Activated B cell treated with CpG ODN at 0.5 μM for 24 hours (primary cell): ENCODE data around the gene MIEN1. TPM values are rescaled to one million over a fixed set of nuclear protein-coding genes. Genes with fewer than 3 reads are reported as not detected.

Experiments used
- ATAC-seq: fragments of 200-7000 bp; cut with Tn5 transposase; one replicate; pipeline ENCODE4 v1.10.0; 2021; ENCODE audit warnings: low read depth, mild to moderate bottlenecking, moderate library complexity
- CTCF ChIA-PET: fragments of 350-600 bp; sonication (Branson Sonifier 250); formaldehyde crosslinking; loops from one replicate; lab custom pipeline; 2021; ENCODE audit warnings: antibody characterized with exemption; lab: Charles Lee
- POLR2A ChIA-PET: fragments of 350-600 bp; sonication (Branson Sonifier 250); formaldehyde crosslinking; loops from one replicate; lab custom pipeline; 2021; ENCODE audit warnings: antibody characterized with exemption; lab: Charles Lee
- DNase-seq: peaks from one replicate; pipeline ENCODE4 v3.0.0; 2022
- H3K27ac Mint-ChIP-seq: one replicate; pipeline ENCODE4 v1.8.0; 2020; ENCODE audit warnings: mixed read lengths
- H3K27me3 Mint-ChIP-seq: one replicate; pipeline ENCODE4 v1.8.0; 2021; ENCODE audit warnings: mixed read lengths
- H3K36me3 Mint-ChIP-seq: one replicate; pipeline ENCODE4 v1.8.0; 2021; ENCODE audit warnings: low read depth, mixed read lengths
- H3K4me1 Mint-ChIP-seq: one replicate; pipeline ENCODE4 v1.8.0; 2021; ENCODE audit warnings: mixed read lengths
- H3K4me3 Mint-ChIP-seq: one replicate; pipeline ENCODE4 v1.8.0; 2020; ENCODE audit warnings: mild to moderate bottlenecking, mixed read lengths
- H3K9me3 Mint-ChIP-seq: one replicate; pipeline ENCODE4 v1.8.0; 2020; ENCODE audit warnings: mixed read lengths
- CTCF ChIP-seq: fragments of 200-600 bp; IDR thresholded peaks from one replicate; pipeline ENCODE4 v1.8.0; 2022; ENCODE audit warnings: antibody characterized with exemption, mild to moderate bottlenecking
- intact Hi-C: fragments of 100-400 bp; cut with micrococcal nuclease; formaldehyde crosslinking; loops from one replicate; pipeline ENCODE4 v1.15.1; 2024
- total RNA-seq: library from RNA; stranded (reverse); gene quantifications from 2 replicates; pipeline ENCODE4 v1.2.3, GENCODE V29; 2022

The MIEN1 gene
- total RNA-seq, 1 donor from 2014 or later, result 42.2 TPM

- no peak overlapping the region for H3K27ac Mint-ChIP-seq
- H3K9me3 Mint-ChIP-seq, result no peaks in the 10 kb centered on the region
- H3K4me3 Mint-ChIP-seq, result no peak overlapping the region
- ATAC-seq (no peak), DNase-seq (no peak)
- intact Hi-C loops, result no loop called here
- H3K4me1 Mint-ChIP-seq, result peaks cover 13% of the 10 kb centered on the region
- H3K27me3 Mint-ChIP-seq, result no peaks in the 10 kb centered on the region
- CTCF ChIA-PET, result no interaction called here
- no peak for TF ChIP-seq CTCF
- POLR2A ChIA-PET, result no interaction called here
- no peaks in the 10 kb centered on the region for H3K36me3 Mint-ChIP-seq
Measured at GRCh38 chr17:39709998-39710964, 20.1 kb downstream of the MIEN1 start.

DNA sequence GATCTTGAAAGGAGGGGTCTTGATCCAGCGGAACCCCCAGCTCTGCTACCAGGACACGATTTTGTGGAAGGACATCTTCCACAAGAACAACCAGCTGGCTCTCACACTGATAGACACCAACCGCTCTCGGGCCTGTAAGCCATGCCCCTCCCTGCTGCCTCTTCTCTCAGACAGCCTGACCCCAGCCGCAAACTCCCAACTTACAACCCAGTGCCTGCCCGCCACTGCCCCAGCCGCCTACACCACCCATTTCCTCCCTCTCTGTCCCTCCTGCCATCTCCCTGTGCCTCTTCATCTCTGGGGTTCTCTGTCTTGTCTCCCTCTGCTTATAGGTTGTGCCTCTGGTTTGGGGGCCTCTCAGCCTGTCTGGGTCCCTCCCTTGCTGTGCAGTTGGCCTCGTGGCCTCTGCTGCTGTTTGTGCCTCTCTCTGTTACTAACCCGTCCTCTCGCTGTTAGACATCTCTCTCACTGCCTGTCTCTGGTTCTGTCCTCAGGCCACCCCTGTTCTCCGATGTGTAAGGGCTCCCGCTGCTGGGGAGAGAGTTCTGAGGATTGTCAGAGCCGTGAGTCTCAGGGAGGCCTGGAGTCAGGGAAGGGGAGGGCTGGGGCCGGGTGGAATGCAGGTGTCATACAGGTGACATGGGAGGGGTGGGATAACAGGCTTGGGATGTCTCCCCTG lies 20.9 kb downstream of the MIEN1 start:
- CTCF ChIA-PET, result interaction anchor here (0.5 kb wide), 1 partner anchor 253 kb away, joined by 3 read pairs; no protein-coding TSS in a partner anchor
- Mint-ChIP-seq H3K36me3 (no peaks in the 10 kb centered on the region), H3K27me3 (no peaks in the 10 kb centered on the region), H3K4me3 (no peak overlapping the region), H3K4me1 (peaks cover 13% of the 10 kb centered on the region), H3K9me3 (no peaks in the 10 kb centered on the region), H3K27ac (no peak overlapping the region)
- DNase-seq (no peak), ATAC-seq (no peak)
- TF ChIP-seq CTCF, result no peak
- POLR2A ChIA-PET, result no interaction called here
- intact Hi-C loops, result no loop called here

GRCh38 chr17:39706921-39707337 lies 23.4 kb downstream of the MIEN1 start:
- Mint-ChIP-seq H3K27ac (no peak overlapping the region), H3K9me3 (no peaks in the 10 kb centered on the region), H3K36me3 (no peaks in the 10 kb centered on the region), H3K27me3 (peaks cover 2% of the 10 kb centered on the region), H3K4me1 (peaks cover 17% of the 10 kb centered on the region), H3K4me3 (no peak overlapping the region)
- POLR2A ChIA-PET, result no interaction called here
- intact Hi-C loops, result no loop called here
- DNase-seq, result no peak
- no peak for ATAC-seq
- no peak for TF ChIP-seq CTCF
- CTCF ChIA-PET, result no interaction called here

- no peak for TF ChIP-seq CTCF
- Mint-ChIP-seq H3K4me3 (no peak overlapping the region), H3K9me3 (no peaks in the 10 kb centered on the region), H3K27me3 (peaks cover 7% of the 10 kb centered on the region), H3K4me1 (peaks cover 17% of the 10 kb centered on the region), H3K27ac (no peak overlapping the region), H3K36me3 (no peaks in the 10 kb centered on the region)
- ATAC-seq (no peak), DNase-seq (no peak)
- ChIA-PET CTCF (no interaction called here), POLR2A (no interaction called here)
- intact Hi-C loops, result no loop called here
Measured at GRCh38 chr17:39706383-39706782, 23.9 kb downstream of the MIEN1 start.

GRCh38 chr17:39705786-39706348 lies 24.5 kb downstream of the MIEN1 start:
- CTCF ChIA-PET, result no interaction called here
- DNase-seq, result no peak
- H3K27ac Mint-ChIP-seq, result no peak overlapping the region
- peaks cover 19% of the 10 kb centered on the region for H3K4me1 Mint-ChIP-seq
- no peak overlapping the region for H3K4me3 Mint-ChIP-seq
- POLR2A ChIA-PET, result no interaction called here
- H3K27me3 Mint-ChIP-seq, result peaks cover 12% of the 10 kb centered on the region
- no peak for ATAC-seq
- no peaks in the 10 kb centered on the region for H3K9me3 Mint-ChIP-seq
- no peak for TF ChIP-seq CTCF
- H3K36me3 Mint-ChIP-seq, result no peaks in the 10 kb centered on the region
- intact Hi-C loops, result no loop called here
